ENCODE data around the gene MYO1H.

DNA sequence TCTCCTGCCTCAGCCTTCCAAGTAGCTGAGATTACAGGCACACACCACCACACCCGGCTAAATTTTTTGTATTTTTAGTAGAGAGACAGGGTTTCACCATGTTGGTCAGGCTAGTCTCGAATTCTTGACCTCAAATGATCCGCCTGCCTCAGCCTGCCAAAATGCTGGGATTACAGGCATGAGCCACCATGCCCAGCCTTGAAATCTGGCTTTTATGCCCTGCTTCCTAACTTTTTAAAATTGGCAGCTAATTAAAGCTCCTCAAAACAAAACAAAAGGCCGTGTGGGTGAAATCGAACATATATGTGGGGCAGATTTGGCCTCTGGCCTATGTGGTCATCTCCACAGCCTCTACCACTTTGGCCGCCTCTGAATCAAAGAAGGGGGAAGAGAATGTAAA is 91.5 kb downstream of the MYO1H start:
- no peak for TF ChIP-seq YY1 (IDR thresholded peaks at IDR 0.05; ENCODE audit: insufficient read depth, insufficient read length)
- no peak for TF ChIP-seq SUZ12 (IDR thresholded peaks at IDR 0.05; ENCODE audit: extremely low read depth, insufficient read depth, insufficient read length)
- TF ChIP-seq ZNF274 (IDR thresholded peaks at IDR 0.05; ENCODE audit: low read depth, low read length), result no peak

Data from NT2/D1 (cell line).